ENCODE measurements around the gene ITGB3BP.
A peak's percentile ranks its signal among the peaks of the same experiment; 100 is the strongest.

ITGB3BP gene

DNA sequence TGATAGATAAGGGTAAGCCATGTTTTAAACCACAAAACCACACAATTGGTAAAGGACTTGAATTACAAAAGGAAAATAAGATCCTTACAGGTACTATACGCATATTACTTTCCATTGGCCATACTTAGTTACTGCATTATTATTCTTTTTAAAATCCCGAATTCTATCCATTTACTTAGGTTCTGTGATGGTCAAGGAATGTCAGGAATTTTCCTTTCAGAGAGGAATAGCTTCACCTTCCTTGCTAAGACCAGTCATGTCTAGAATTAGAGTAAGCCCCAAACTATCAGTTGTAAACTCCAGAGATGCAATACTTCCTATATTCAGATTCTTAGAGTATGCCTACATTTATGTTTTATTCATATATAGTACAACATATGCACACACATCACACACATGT lies 14.0 kb upstream of the ITGB3BP start:
- no peak for ATAC-seq (ENCODE audit: low read depth)
- DNase-seq (ENCODE audit: low spot score in 2 of 2) = no peak
- Mint-ChIP-seq H3K4me3 (no peak overlapping the region), H3K27me3 (no peaks in the 10 kb centered on the region), H3K36me3 (peaks cover 4% of the 10 kb centered on the region), H3K9me3 (no peaks in the 10 kb centered on the region), H3K4me1 (no peaks in the 10 kb centered on the region), H3K27ac (no peak overlapping the region)

DNA sequence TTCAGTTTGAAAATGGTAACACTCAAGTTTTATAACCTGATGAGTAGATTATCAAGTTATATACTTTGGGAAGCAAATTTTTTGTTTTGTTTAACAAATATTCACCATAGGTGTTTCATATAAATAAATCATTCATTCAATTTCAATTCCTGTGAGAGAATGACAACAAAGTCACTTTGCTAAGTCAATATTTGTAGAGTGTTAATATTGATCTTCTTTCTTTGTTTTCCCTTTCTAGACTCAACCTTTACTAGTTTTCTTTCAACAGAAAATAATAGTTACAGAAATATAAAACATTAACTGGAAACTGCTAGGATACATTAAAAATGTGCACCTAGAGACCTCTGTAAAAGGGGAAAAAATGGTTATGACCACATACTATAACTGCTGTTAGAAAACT lies 11.4 kb upstream of the ITGB3BP start:
- no peaks in the 10 kb centered on the region for H3K9me3 Mint-ChIP-seq
- ATAC-seq (ENCODE audit: low read depth) = no peak

GRCh38 chr1:63533931-63534330 lies 10.9 kb upstream of the ITGB3BP start:
- Mint-ChIP-seq H3K4me3 (no peak overlapping the region), H3K4me1 (no peaks in the 10 kb centered on the region), H3K27ac (no peak overlapping the region), H3K9me3 (no peaks in the 10 kb centered on the region), H3K36me3 (peaks cover 4% of the 10 kb centered on the region), H3K27me3 (no peaks in the 10 kb centered on the region)
- ATAC-seq (ENCODE audit: low read depth) = no peak
- DNase-seq (ENCODE audit: low spot score in 2 of 2) = no peak

More for the DNA sequence above, 11.4 kb upstream of the ITGB3BP start:
- no peak for DNase-seq (ENCODE audit: low spot score in 2 of 2)
- no peak overlapping the region for H3K4me3 Mint-ChIP-seq
- H3K4me1 Mint-ChIP-seq = no peaks in the 10 kb centered on the region
- no peaks in the 10 kb centered on the region for H3K27me3 Mint-ChIP-seq
- H3K36me3 Mint-ChIP-seq = peaks cover 4% of the 10 kb centered on the region
- no peak overlapping the region for H3K27ac Mint-ChIP-seq

DNA sequence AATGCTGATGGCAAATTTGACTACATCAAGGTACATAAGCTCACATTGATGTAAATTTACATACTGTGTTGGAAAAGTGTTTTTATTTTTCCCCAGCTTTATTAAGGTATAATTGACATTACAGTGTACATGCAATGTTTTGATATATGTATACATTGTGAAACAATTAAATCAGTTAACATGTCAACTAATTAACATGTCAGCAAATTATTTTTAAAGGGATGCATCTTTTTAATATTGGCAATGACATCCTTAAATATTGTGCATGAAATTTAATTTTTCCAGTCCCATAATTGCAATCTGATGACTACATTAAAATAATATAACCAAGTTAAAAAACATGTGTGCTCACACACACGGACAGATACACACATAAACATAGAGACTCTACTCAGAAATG lies 9.7 kb upstream of the ITGB3BP start:
- Mint-ChIP-seq H3K27me3 (no peaks in the 10 kb centered on the region), H3K36me3 (peaks cover 6% of the 10 kb centered on the region), H3K4me3 (no peak overlapping the region), H3K27ac (no peak overlapping the region), H3K4me1 (no peaks in the 10 kb centered on the region), H3K9me3 (no peaks in the 10 kb centered on the region)
- ATAC-seq (ENCODE audit: low read depth) = no peak
- DNase-seq (ENCODE audit: low spot score in 2 of 2) = no peak

DNA sequence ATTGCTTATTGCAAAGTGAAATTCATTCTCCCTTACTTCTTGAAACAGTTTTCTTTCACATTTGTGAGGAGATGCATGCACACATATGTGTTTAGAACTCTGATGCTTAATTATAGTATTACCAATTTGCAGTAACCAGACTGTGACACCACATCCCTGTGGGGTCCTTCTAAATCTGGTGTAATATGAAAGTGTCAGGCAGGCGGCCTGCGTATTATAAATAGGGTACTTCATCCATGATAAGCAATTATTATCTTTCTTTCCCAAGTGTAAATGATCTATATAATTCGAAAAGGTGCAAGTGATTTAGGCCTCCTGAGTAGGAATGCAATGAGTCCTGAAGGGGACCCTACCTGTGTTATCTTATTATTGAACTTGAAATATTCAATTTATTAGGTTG lies 1.2 kb upstream of the ITGB3BP start:
- Mint-ChIP-seq H3K4me1 (peaks cover 14% of the 10 kb centered on the region), H3K4me3 (peak overlapping the region; percentile 54), H3K27ac (peak overlapping the region; percentile 99), H3K36me3 (peaks cover 2% of the 10 kb centered on the region), H3K27me3 (no peaks in the 10 kb centered on the region), H3K9me3 (no peaks in the 10 kb centered on the region)
- no peak for DNase-seq (ENCODE audit: low spot score in 2 of 2)
- ATAC-seq (ENCODE audit: low read depth) = no peak

GRCh38 chr1:63523738-63524137 lies 713 bp upstream of the ITGB3BP start:
- no peaks in the 10 kb centered on the region for H3K27me3 Mint-ChIP-seq
- H3K4me3 Mint-ChIP-seq = peak overlapping the region; percentile 94
- ATAC-seq (ENCODE audit: low read depth) = peak; percentile 7
- H3K36me3 Mint-ChIP-seq = peaks cover 2% of the 10 kb centered on the region
- DNase-seq (ENCODE audit: low spot score in 2 of 2) = no peak
- H3K4me1 Mint-ChIP-seq = peaks cover 14% of the 10 kb centered on the region
- H3K27ac Mint-ChIP-seq = peak overlapping the region; percentile 99
- H3K9me3 Mint-ChIP-seq = no peaks in the 10 kb centered on the region

DNA sequence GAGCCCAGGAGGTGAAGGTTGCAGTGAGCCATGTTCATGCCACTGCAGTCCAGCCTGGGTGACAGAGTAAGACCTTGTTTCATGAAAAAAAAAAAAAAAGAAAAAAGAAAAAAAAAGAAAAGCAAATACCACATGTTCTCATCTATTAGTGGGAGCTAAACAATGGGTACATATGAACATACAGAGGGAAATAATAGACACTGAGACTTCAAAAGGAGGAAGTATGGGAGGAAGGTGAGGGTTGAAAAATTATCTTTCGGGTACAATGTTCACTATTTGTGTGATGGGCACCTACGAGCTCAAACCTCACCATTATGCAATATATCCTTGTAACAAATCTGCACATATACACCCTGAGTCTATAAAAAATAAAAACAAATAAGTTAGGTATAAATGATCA lies 6.4 kb downstream of the ITGB3BP start:
- DNase-seq (ENCODE audit: low spot score in 2 of 2) (no peak), ATAC-seq (ENCODE audit: low read depth) (no peak)
- H3K4me1 Mint-ChIP-seq = peaks cover 12% of the 10 kb centered on the region
- H3K36me3 Mint-ChIP-seq = peaks cover 5% of the 10 kb centered on the region
- no peaks in the 10 kb centered on the region for H3K9me3 Mint-ChIP-seq
- no peak overlapping the region for H3K27ac Mint-ChIP-seq
- no peaks in the 10 kb centered on the region for H3K27me3 Mint-ChIP-seq
- H3K4me3 Mint-ChIP-seq = no peak overlapping the region

DNA sequence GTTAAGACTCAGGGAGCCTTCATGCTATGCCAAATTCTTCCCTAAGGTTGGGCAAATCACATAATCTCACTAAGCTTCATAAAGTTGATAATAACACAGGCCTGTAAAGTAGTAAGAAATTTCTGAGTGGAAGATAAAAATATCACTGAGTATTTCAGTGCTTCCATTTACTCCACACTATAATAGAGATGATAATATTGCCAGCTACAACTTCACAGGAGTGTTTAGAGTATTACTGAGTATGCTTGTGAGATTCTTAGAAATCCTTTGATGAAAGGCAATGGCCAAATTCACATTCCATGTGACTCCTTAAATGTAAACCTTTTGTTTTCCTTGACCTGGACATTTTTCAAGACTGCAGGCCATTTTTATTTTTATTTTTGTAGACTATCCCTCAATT lies 10.4 kb downstream of the ITGB3BP start:
- DNase-seq (ENCODE audit: low spot score in 2 of 2) = no peak
- Mint-ChIP-seq H3K27ac (no peak overlapping the region), H3K4me3 (no peak overlapping the region), H3K4me1 (peaks cover 9% of the 10 kb centered on the region), H3K36me3 (peaks cover 5% of the 10 kb centered on the region), H3K9me3 (no peaks in the 10 kb centered on the region), H3K27me3 (no peaks in the 10 kb centered on the region)
- no peak for ATAC-seq (ENCODE audit: low read depth)

DNA sequence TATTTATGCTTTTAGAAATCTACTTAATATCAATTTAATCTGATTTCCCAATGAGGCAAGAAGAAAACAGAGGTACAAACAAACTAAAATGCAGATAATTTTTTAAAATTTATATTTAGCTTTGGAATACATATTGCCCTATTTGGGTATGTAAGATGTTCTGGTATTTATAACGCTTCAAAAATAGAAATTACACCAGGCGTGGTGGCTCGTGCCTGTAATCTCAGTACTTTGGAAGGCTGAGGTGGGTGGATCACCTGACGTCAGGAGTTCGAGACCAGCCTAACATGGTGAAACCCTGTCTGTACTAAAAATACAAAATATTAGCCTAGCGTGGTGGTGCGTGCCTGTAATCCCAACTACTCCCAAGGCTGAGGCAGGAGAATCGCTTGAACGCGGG lies 13.3 kb downstream of the ITGB3BP start:
- no peak overlapping the region for H3K27ac Mint-ChIP-seq
- no peaks in the 10 kb centered on the region for H3K9me3 Mint-ChIP-seq
- peaks cover 11% of the 10 kb centered on the region for H3K36me3 Mint-ChIP-seq
- H3K27me3 Mint-ChIP-seq = no peaks in the 10 kb centered on the region
- no peak overlapping the region for H3K4me3 Mint-ChIP-seq
- ATAC-seq (ENCODE audit: low read depth) = no peak
- DNase-seq (ENCODE audit: low spot score in 2 of 2) = no peak
- H3K4me1 Mint-ChIP-seq = peaks cover 2% of the 10 kb centered on the region

DNA sequence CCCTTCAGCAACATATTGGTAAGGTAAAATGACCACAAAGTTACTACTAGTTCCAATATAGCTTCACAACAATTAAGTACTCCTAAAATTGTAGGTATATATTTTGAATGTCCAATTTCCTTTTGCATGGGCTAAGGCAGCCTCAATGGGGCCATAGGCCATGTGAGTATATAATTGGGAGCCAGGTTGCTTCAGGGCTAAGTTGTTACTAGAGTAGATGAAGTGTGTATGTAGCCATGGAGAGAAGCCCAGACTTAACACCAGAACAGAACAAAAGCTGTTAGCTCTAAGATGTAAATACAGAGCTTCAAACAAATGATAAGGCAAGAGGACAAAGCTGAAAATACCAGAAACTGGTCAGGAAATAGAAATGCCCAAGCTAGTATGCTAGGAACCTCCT lies 16.2 kb downstream of the ITGB3BP start:
- H3K4me1 Mint-ChIP-seq = no peaks in the 10 kb centered on the region
- no peak overlapping the region for H3K4me3 Mint-ChIP-seq
- no peaks in the 10 kb centered on the region for H3K9me3 Mint-ChIP-seq
- DNase-seq (ENCODE audit: low spot score in 2 of 2) (no peak), ATAC-seq (ENCODE audit: low read depth) (no peak)
- peaks cover 8% of the 10 kb centered on the region for H3K36me3 Mint-ChIP-seq
- no peaks in the 10 kb centered on the region for H3K27me3 Mint-ChIP-seq
- no peak overlapping the region for H3K27ac Mint-ChIP-seq

DNA sequence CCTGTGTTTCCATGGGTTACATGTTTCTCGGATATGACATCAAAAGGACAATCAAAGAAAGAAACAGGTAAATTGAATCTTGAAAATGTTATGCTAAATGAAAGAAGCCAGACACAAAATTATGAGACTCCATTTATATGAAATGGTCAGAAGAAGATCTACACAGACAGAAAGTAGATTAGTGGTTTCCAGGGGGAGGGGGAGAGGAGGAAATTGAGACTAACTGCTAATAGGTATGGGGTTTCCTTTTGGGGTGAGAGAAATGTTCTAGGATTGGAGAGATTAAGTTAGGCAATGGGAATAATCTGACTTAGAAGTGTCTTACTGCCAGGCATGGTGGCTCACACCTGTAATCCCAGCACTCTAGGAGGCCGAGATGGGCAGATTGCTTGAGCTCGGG lies 21.8 kb downstream of the ITGB3BP start:
- no peak for ATAC-seq (ENCODE audit: low read depth)
- H3K27me3 Mint-ChIP-seq = no peaks in the 10 kb centered on the region
- peak overlapping the region; percentile 6 for H3K27ac Mint-ChIP-seq
- no peaks in the 10 kb centered on the region for H3K4me1 Mint-ChIP-seq
- peaks cover 19% of the 10 kb centered on the region for H3K36me3 Mint-ChIP-seq
- H3K9me3 Mint-ChIP-seq = no peaks in the 10 kb centered on the region
- H3K4me3 Mint-ChIP-seq = no peak overlapping the region
- no peak for DNase-seq (ENCODE audit: low spot score in 2 of 2)

- Mint-ChIP-seq H3K4me3 (no peak overlapping the region), H3K36me3 (peaks cover 15% of the 10 kb centered on the region), H3K9me3 (no peaks in the 10 kb centered on the region), H3K4me1 (no peaks in the 10 kb centered on the region), H3K27me3 (no peaks in the 10 kb centered on the region), H3K27ac (no peak overlapping the region)
- ATAC-seq (ENCODE audit: low read depth) = no peak
- DNase-seq (ENCODE audit: low spot score in 2 of 2) = no peak
These were observed 24.9 kb downstream of the ITGB3BP start for GRCh38 chr1:63498106-63498505.

GRCh38 chr1:63497577-63497976 lies 25.4 kb downstream of the ITGB3BP start:
- H3K27ac Mint-ChIP-seq = no peak overlapping the region
- peaks cover 15% of the 10 kb centered on the region for H3K36me3 Mint-ChIP-seq
- H3K4me3 Mint-ChIP-seq = no peak overlapping the region
- ATAC-seq (ENCODE audit: low read depth) = no peak
- DNase-seq (ENCODE audit: low spot score in 2 of 2) = no peak
- H3K9me3 Mint-ChIP-seq = no peaks in the 10 kb centered on the region
- H3K4me1 Mint-ChIP-seq = peaks cover under 1% of the 10 kb centered on the region
- H3K27me3 Mint-ChIP-seq = no peaks in the 10 kb centered on the region

DNA sequence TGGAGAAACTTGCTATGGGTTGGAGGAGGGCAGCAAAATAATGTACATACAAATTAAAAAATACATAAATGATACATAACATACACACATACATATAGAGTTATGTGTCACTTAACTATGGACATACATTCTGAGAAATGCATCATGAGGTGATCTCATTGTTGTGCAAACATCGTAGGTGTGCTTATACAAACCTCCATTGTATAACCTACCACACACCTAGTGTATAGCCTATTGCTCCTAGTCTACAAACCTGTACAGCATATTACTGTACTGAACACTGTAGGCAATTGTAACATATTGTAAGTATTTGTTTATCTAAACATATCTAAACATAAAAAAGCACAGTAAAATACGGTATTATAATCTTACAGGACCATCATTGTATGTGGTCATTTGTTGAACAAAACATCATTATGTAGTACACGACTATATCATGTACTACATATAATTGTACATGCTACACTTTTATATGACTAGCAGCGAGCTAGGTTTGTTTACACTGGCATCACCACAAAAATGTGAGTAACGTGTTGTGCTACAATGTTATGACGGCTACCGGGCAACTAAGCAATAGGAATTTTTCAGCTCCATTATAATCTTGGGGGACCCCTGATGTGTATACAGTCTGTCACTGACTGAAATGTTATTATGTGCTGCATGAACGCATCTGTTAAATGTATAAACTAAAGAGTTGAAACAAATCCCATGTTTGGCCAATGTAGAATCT lies 35.5 kb downstream of the ITGB3BP start:
- H3K27ac Mint-ChIP-seq = no peak overlapping the region
- no peaks in the 10 kb centered on the region for H3K27me3 Mint-ChIP-seq
- H3K4me3 Mint-ChIP-seq = no peak overlapping the region
- H3K9me3 Mint-ChIP-seq = no peaks in the 10 kb centered on the region
- peaks cover 13% of the 10 kb centered on the region for H3K36me3 Mint-ChIP-seq
- H3K4me1 Mint-ChIP-seq = peaks cover 2% of the 10 kb centered on the region
- ATAC-seq (ENCODE audit: low read depth) (no peak), DNase-seq (ENCODE audit: low spot score in 2 of 2) (no peak)

DNA sequence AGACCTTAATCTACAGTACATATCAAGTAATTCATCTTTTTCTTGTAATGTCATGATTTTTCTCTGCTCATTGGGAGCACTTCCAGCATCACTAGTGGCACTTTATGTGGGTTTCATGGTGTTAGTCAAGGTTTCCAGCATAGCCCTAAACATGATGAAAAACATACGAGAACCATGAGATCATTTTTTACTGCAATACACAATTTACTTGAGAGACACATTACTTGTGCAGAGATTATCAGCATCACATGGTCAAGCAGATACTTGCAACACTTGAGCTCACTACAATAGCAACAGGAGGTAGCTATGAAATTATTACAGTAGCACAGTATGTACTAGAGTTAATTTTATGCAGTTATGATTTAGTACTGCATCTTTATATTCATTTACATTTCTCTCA lies 36.4 kb downstream of the ITGB3BP start:
- no peak for DNase-seq (ENCODE audit: low spot score in 2 of 2)
- no peak overlapping the region for H3K4me3 Mint-ChIP-seq

More for the DNA sequence above, 36.4 kb downstream of the ITGB3BP start:
- no peak for ATAC-seq (ENCODE audit: low read depth)
- no peaks in the 10 kb centered on the region for H3K27me3 Mint-ChIP-seq
- H3K27ac Mint-ChIP-seq = no peak overlapping the region
- H3K36me3 Mint-ChIP-seq = peaks cover 13% of the 10 kb centered on the region
- no peaks in the 10 kb centered on the region for H3K9me3 Mint-ChIP-seq
- peaks cover 2% of the 10 kb centered on the region for H3K4me1 Mint-ChIP-seq

Data from memory B cell (primary cell).